Measurements from ENCODE around the gene NDUFB8.

NDUFB8 gene

DNA sequence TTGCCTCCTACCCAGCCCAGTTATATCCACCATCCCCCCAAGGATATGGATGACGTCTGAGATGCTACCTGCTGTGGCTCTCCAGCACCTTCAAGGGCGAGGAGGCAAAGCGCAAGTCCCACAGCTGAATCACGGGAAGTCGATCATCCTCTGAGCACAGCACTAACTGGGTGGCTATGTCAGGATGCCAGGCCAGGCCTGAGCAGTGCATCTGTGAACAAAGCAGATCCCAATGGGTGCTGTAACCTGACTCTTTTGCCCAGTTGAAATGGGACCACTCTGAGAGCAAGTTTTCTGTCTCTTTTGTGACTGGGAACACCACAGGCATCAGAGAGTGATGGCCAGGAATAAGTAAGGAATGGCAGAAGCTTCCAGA, 22.3 kb downstream of the NDUFB8 start:
- DNase-seq (ENCODE audit: low read depth, low spot score): no peak

DNA sequence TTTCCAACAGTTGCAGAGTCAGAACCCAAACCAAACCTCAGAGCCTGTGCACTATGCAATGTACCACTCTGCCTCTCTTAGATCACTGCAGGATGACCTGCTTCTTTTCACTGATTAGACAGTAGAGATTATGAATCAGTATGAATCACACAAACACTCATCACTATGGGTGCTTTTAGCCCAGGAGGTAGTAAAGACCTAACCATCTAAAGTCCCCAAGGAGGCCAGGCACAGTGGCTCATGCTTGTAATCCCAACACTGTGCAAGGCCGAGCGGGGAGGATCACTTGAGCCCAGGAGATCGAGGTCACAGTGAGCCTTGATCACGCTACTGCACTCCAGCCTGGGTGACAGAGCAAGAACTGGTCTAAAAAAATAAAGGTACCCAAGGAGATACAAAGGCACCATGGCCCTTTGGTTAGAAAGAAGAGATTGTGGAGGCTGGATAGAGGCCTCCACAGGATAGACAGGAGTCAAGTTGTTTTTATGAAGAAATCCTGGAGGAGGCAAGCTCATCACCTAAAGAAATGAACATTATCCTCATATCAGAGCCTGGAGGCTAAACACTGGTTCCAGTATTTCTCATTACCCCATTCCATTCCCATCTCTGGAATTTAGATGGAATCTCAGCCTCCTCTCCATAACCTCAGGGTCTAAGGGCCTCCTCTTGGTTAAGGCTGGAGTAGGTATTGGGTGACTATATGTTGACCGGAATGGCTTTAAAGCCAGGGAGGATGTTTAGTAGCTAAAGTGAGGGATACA, 22.9 kb downstream of the NDUFB8 start:
- DNase-seq (ENCODE audit: low read depth, low spot score): no peak

DNA sequence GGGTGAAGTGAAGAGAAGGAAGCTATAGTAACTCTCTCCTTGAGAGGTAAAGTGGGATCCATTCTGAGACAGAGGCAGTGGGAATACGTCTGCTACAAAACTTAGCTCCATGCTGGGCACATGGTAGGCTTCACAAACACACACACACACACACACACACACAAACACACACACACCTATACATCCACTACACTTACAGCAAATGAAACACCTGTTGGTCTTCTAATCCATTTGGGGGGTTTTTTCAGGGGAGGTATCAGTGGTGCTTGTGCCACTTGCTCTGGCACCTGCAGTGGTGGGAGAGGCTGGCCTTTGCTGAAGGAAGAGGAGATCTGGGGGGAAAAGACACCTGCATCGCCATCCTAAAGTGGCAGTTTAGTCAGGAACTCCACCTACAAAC, 24.5 kb downstream of the NDUFB8 start:
- no peak for DNase-seq (ENCODE audit: low read depth, low spot score)

DNA sequence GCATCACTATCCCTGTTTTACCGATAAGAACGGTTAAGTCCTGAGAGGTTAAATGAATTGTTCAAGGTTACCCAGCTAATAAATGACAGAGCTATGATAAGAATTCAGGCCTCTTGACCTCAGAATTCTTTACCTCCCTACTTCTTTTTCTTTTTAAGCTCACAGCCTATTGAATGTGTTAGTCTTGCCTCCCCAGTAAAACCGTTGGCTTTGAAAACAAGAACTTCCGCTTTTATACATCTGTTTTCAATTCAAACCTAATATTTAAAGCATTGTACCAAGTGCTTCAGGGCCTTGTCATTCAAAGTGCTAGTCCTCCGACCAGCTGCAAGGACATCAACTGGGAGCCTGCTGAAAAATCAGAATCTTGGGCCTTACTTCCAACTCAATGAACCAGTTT, 25.6 kb downstream of the NDUFB8 start:
- DNase-seq (ENCODE audit: low read depth, low spot score): peak; percentile 31

DNA sequence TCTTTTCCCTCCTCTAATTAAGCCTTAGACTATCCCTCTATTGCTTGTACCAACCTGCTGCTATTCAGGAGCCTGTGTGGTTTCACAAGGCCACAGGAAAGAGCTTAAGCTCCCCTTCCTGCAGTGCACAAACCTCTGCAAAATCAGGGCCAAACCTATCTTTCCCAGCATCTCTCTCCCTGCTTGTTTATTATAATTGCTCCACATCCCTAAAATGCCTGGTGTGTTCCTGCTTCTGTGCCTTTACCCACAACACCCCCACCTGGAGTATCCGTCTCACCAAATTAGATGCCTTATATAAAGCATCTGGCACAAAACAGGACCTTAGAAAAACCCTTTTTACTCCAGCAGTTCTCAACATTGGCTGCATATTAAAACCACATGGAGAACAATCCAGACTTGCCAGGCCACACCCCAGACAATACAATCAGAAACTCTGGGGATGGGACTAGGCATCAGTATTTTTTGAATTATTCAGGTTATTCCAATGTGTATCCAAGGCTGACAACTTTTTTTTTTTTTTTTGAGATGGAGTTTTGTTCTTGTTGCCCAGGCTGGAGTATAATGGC, 26.7 kb downstream of the NDUFB8 start:
- no peak for DNase-seq (ENCODE audit: low read depth, low spot score)

DNA sequence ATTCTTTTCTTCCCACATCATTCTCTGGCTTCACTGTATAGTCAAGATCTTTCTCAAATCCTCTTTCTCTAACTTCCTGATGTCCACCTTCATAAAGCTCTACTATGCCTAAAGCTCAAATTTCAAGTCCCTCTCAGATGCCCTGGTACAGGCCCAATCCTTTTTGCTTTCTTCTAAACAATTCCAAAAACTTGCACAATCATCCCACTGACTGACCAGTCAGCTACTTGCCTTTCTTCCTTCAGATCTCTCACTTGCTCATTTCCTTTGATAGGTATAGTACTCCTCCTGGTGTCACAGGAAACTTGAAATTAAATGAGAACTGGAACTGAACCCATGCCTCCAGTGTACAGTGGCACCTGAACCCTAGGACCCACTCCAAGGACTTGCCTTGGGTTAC, 28.2 kb downstream of the NDUFB8 start:
- no peak for DNase-seq (ENCODE audit: low read depth, low spot score)

DNA sequence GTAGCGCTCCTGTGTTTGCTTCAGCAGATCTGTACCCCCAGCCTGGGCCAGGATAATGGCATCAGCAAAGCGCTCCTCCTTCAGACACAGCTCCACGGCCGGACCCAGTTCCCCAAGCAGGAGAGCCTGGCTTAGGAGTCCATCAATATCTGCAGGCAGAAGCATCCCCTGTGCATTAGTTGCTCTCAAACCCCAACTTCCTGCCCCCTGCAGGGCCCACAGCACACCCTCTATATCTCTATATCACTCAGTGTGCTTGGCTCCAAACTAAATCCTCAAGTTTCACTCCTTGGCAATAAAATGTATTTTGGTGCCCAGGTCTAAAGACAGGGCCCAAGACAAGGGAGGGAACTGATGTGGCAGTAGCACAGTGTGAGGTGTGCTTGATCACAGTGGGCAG, 31.6 kb downstream of the NDUFB8 start:
- DNase-seq (ENCODE audit: low read depth, low spot score): no peak

DNA sequence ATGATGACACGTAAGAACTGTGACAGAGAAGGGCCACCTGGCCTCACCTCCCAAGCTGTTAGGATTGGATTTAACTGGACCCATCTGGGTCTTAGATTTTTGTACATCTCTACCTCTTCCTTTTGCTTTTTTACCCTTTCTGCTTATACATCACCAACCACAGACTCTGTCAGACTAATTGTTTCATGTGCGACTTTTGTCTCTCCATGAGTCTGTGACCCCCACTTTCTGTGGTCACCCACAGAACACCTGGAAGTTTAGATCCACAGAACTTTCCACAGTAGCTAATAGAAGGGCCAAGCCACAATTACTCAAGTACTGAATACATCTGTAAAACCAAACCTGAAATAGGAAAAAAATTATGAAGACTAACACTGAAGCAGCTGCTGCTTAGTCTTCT, 33.1 kb downstream of the NDUFB8 start:
- no peak for DNase-seq (ENCODE audit: low read depth, low spot score)

DNA sequence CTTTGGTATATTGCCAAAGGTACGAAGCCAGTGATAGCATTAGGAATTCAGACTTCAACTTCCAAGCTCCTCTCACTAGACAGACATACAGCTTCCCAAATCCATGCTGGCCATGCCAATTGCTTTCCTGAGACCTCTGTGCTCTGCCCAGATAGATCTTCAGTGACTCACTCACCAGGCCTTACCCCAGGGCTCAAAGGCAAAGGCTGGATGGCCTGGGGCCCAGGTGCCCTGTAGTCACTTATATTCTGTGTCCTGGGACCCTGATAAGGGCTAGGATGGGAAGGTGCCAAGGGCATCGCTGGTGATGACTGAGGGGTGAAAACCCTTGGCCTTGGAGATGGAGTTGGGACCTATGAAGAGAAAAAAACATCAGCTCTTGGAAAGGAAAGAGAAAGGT, 39.1 kb downstream of the NDUFB8 start:
- no peak for DNase-seq (ENCODE audit: low read depth, low spot score)

DNA sequence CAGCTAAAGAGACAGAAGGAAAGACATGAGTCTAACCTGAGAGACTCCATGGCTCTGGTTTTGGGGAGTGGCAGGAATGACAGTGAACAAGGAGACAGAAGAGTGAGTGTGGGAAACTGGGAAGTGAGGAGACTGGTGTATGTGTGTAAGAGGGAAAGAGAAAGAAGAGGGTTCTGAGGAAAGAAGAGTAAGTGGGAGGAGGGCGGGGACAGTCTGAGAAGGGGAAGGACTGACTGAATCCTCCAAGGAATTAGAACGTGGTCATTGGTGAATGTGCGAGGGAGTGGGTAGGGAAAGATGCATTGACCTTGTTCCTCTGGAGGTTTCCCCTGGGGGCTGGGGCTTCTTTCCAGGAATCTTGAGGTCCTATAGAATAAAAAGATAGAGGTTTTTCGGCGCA, 40.3 kb downstream of the NDUFB8 start:
- DNase-seq (ENCODE audit: low read depth, low spot score): no peak

DNA sequence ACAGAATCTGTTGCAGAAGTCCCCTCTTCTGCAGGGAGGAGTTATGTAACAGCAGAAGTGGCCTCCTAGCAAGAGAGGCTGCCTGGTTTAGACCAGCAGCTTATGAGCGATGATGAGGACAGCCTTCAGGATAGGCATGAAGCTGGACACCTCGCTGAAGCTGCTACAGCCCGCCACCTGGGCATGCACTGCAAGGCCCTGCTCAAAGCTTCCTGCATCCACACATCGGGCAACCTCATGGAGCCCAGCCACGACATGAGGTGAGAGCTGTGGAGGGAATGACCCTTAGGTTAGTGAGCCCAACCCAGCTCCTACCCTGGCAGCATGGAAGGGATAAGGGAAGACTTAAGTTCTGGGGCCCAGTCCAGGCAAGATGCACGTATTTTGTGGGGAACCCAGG, 42.1 kb downstream of the NDUFB8 start:
- no peak for DNase-seq (ENCODE audit: low read depth, low spot score)

DNA sequence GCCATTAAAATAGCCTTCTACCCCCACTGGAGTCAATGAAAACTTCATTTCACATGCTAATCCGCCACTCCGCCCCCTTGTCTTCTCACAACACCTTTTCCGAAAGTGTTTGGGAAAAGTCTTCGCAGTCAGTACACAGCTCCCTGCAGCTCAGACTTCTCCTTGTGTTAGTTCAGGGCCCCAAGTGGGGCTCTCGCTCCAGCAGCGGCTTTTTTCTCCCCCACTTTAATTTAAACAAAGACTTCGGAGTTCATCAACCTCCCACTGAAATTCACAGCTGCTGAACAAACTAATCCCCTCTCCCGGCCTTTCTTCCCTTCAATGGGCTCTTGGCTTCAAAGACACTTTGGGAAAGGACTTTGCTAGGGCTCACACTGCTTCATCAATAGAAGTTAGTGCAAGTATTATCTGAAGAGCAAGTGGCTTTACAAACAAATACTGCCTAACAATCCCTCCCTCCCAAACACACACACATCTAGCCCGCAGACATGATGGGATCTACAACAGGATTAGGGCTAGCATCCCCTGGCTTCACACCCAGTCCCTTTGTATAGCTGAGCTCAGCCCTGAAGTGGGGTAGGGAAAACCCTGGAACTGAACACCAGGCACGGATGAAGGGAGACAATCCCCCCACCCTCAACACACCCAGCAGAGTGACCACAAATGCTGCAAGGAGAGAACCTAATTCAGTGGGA, 43.7 kb downstream of the NDUFB8 start:
- no peak for DNase-seq (ENCODE audit: low read depth, low spot score)

DNA sequence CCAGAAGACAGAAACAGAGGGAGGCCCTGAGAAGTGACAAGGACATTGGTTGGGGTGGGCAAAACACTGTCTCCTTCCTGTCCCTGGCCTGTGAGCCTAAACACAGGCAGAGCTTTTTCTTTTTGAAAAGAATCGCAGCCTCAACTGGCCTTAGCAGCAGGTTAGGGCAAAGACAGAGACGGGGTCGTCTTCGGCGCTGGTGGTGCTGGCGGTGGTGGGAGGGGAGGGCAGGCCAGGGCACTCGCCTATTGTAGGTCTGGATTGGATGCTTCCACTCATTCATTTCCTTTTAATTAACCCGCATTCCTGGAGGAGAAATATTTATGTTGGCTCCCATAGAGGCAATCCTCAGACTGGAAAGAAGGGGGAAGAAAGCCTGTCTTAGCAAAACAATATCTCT, 44.3 kb downstream of the NDUFB8 start:
- DNase-seq (ENCODE audit: low read depth, low spot score): peak; percentile 32

DNA sequence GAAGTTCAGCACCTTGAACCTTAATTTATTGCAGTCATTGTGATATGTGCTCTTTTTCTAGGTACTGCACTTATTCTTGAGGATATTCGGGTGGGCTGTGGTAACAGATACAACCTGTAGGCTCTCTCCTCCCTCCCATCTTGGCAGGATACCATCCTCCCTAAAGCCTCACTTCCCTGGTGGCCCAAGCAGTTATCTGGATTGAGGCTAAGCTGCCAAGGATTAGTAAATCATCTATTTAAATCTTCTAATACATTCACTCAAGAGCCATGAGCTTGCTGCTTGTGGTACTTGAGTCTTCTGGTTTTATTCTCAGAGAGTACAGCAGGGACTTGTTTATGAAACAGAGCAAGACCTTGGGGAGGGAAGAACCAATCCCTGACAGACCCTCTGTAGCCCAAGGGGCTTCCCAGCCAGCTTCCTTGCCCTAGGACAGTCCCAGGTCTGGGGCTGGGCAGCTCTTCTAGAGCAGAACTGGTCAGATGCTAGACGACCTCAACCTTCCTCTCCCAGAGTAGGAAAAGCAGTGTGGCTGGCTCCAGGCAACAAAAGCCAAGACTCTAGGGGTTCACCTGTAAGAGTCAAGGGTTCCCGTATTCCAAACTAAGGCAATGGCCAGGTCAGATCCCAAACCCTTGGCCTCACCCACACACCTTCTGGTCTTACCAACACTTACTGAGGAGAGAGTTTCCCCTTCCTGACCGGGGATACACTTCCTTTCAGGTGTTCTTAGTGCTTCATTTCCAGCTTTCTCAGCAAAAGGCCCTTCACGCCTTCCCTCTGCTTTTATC, 45.6 kb downstream of the NDUFB8 start:
- no peak for DNase-seq (ENCODE audit: low read depth, low spot score)

DNA sequence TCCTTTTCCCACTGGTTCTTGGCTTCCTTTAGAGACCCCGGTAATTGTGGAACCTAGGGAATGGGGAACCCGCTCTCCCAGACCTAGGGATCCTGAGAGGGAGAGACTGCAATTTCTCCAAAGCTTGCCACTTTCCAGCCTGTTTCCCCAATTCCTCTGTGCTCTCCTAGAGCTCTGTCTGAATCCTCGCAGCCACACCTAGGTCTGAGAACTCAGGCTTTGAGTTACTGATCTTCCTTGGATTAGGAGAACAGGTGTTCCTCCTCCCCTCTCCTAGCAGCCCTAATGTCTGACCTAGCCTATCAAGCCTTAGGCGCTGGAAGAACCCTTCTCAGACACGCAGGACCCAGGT, 46.9 kb downstream of the NDUFB8 start:
- DNase-seq (ENCODE audit: low read depth, low spot score): no peak

DNA sequence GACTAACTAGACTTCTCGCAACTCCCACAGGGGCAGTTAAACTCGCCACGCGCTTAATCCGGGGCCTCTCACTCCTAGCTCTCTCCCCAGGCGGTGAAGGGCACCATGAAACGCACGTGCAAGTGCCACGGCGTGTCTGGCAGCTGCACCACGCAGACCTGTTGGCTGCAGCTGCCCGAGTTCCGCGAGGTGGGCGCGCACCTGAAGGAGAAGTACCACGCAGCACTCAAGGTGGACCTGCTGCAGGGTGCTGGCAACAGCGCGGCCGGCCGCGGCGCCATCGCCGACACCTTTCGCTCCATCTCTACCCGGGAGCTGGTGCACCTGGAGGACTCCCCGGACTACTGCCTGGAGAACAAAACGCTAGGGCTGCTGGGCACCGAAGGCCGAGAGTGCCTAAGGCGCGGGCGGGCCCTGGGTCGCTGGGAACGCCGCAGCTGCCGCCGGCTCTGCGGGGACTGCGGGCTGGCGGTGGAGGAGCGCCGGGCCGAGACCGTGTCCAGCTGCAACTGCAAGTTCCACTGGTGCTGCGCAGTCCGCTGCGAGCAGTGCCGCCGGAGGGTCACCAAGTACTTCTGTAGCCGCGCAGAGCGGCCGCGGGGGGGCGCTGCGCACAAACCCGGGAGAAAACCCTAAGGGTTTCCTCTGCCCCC, 47.4 kb downstream of the NDUFB8 start:
- DNase-seq (ENCODE audit: low read depth, low spot score): peak; percentile 89

DNA sequence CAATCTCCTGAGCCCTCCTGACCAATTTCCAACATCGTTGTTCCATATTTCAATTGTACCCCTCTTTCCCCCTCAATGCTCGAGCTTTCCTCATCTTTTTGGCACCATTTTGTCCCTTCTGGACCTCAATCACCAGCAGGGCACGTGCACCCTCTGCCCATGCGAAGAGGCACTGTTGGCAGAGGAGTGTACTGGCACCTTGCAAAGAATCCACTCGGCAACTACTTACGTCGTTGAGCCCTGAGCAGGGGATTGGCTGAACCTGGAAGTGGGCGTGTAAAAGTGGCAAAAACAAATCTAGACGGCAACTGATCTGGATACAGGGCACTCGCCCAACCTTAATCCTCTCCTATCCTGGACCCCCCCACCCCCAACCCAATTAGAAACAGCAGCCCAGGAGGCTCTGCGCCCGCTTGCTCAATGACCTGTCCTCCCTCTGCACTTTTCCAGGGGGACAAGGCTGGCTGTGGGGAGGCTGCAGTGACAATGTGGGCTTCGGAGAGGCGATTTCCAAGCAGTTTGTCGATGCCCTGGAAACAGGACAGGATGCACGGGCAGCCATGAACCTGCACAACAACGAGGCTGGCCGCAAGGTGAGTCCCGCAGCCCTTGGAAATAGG, 48.1 kb downstream of the NDUFB8 start:
- peak; percentile 93 for DNase-seq (ENCODE audit: low read depth, low spot score)

DNA sequence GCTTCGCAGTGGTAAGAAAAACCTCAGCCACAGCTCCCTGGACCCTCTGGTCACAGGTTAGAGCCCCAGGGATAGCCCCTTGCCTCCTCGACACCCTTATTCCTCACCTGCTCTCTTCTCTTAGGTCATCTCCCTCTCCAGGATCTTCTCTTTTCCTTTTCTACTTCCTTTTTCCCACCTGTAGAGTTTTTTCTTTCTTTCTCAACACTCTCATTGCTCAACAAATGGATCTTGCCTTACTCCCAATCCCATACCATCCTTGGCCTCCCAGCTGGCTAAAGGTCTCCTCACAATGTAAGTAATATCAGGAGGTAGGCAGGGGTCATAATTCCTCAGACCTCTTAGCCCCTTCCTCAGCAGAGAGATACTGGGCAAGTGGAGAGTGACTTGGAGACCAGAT, 49.7 kb downstream of the NDUFB8 start:
- DNase-seq (ENCODE audit: low read depth, low spot score): no peak

DNA sequence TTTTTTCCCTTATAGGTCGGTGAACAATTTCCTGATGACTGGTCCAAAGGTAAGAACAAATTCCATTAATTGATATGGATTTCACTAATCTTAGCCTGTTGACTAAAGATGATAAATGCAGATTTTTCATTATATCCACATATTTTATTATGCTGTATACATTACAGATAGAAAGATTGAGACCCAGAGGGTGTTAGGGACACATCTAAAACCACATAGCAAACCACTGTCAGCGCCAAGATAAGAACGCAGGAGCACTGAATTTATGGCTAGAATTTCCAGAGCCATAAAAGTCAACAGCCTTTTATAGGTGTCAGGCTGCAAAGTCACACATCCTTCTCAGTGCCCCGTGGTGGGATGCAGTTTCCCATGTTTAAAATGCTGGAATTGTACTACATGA, 50.6 kb downstream of the NDUFB8 start:
- DNase-seq (ENCODE audit: low read depth, low spot score): no peak

DNA sequence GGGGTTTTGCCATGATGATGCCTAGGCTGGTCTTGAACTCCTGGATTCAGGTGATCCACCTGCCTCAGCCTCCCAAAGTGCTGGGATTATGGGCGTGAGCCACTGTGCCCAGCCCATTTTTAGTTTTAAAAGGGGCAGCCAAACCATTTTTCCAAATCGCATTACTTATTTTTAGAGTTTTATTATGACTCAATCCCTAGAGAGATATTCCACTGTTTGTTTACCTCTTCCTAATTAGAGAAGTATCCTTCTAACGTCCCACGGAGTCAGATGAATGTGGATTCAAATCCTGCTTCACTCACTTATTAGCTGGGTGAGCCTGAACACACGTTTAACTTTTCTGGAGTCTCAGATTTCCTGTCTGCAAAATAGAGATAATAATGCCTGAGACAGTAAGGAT, 51.7 kb downstream of the NDUFB8 start:
- no peak for DNase-seq (ENCODE audit: low read depth, low spot score)
